HG03575 (cell line): ENCODE measurements around the gene NPBWR2.

Experiments used
- ATAC-seq: cut with Tn5 transposase; IDR thresholded peaks from one replicate; pipeline ENCODE4 v1.9.1; 2021; ENCODE audit not compliant: unreplicated experiment, insufficient number of reproducible peaks, low FRiP score; ENCODE audit errors: extremely low read depth

The NPBWR2 gene

DNA sequence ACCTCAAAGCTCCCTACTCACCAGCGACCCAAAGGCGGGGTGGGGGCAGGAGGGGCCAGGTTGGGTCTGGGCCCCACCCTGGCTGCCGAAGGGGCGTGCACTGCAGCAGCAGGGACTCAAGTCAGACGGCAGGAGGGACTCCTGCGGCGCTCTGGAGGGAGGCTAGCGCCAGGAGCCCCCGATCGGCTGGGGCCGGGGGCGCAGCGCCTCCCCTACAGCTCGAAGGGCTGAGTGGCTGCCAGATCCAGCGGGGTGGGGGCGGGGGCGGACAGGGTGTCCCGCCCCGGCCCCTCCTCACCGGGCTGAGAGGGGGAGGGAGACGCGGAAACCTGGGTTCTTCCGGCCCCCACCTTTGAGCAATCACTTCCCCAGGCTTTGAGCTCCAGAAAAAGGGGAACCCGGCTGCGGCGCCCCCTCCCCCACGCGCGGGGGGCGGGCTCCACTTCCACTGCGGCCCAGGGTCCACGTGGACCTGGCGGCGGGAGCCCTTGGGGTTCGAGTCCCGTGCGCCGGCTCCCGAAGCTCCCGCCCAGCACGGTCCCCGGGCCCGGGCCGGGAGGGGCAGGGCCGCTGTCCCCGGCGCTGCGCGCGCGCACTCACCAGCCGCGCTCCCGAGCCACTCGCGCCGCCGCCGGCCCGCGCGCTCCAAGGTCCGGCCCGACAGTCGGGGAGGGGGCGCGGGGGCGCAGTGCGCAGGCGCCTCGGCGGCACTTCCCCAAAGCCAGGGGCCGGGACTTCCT, 27.9 kb downstream of the NPBWR2 start, which contains the start of gene RGS19:
Gene RGS19 (minus strand): TSS at position 246 of the 740 bp plus-strand sequence. CDS start 2,632 bp downstream, outside the sequence.
- no peak for ATAC-seq

DNA sequence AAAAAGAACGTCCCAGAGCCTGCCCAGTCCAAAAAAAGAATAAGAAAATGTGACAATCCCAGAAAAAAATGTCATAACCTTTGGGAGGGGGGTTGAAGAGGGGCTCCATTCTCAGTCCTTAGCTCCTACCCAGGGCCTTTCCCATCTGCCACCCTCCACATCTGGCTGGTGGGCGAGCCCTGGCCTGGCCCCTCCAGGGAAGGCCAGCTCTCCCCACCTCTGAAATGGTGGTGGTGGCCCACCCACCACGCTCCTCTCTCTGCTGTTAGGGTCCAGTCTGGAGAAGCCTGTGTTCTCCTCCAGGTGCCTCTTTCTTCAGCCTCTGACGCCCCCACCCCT, 28.5 kb downstream of the NPBWR2 start:
- no peak for ATAC-seq

DNA sequence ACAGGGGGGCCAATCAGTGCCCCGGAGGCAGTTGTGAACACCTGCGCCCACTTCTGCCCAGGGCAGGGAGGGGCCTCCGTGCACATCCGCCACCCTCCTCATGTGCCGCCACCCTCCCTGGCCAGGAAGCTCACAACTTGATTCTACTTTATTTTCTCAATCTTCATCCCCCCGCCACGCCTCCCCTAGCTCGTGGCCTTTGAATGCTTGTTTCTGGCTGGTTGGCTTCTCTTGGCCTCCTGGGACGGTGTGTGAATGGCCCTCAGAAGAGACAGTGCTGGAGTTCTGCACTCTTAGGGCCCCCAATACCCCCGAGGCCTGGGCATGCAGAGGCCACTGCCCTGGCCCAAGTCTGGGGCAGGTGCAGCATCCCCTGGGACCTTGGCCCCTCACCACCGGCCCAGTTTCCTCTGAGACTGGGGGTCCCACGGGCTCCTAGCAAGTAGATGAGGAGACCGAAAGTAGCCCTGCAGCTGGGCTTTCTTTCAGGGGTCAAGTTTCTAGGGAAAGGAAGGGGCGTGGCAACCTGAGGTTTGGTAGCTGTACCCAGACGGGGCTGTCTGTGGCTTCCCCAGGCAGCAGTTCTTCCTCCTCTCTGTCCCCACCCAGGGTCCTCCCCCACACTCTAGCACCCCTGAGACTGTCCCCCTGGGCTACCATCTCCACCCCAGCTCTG, 29.4 kb downstream of the NPBWR2 start:
- ATAC-seq = no peak

DNA sequence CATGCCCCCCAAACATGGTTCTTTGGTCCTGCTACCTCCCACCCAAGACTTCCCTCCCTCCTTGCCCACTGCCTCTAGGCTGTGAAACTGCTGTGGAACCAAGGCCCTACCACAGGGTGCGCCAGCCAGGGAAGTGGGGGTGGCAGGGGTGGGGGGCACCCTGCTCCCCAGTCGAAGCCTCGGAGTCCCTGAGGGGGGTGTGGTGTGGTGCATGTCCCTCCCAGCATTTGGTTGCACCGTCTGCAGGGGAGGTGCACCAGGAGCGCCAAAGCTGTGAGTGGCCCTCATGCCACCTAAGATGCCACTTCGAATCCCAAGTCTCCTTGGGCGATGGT, 29.9 kb downstream of the NPBWR2 start:
- ATAC-seq = no peak

DNA sequence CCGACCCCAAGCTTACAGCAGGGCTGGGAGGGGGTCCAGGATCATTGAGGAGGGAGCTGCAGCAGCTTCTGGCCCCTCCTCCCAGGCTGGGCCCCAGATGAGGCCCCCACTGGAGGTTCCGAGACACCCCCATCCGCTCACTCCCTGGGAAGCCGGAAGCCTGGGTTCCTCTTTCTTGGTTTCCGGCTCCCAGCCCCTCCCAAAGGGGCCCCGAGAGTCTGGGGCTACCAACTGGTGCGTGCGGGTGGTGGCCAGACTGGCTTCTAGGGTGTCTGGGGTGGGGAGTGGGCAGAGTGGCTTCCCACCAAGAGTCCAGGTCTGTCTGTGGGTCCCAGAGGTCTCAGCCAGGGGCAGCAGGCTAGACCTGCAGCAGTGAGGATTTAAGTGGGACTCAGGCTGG, 30.3 kb downstream of the NPBWR2 start:
- no peak for ATAC-seq

DNA sequence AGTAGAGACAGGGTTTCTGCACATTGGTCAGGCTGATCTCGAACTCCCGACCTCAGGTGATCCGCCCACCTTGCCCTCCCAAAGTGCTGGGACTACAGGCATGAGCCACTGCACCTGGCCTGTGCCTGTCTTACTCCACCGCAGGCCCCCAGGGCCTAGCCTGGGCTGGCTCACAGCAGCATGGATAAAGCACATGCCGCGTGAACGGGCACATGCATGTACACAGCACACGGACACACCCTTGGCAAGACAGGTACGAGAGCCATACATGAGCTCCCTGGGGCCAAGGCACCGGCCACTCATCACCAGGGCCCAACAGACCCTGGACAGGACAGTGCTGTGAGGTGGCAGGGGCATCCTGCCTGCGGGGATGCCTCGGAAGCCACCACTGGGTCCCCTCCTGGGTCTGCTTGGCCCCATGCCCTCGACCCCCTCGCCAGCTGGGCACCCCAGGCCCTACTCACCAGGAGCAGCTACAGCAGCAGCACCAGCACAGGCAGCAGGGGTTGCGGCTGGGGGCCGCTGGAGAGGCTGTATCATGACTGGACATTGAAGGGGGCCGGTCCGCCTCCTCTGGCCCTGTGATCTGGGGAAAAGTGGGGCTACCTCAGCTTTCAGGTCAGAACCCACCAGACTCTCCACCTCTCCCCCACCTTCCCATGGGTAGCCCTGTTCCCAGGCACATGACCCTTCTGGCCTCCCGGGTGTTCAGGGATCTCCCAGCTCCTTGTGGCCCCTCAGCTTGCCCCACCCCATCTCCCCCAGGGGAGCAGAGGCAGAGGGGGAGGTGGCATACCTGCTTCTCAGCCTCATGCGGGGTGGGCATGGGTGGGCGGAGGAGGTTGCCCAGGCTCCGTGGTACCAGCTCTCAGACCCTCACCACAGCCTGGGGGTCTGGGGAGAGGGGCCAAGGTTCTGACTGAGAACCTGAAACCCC, 31.0 kb downstream of the NPBWR2 start:
- no peak for ATAC-seq

DNA sequence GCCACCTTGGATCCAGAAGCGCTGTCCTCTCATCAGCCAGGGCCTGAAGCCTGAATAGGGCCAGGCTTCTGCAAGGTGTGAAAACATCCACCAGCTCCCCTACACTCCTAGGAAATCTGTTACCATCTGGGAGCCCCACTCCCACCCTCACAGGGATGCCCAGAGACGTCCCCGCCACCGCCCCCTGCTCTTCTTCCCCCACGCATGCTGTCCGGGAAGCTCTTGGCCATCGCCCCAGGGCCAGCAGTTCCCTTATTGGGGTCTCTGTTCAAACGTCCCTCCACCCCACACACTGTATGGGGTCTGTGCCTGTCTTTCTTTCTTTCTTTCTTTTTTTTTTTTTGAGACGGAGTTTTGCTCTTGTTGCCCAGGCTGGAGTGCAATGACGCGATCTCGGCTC, 31.8 kb downstream of the NPBWR2 start:
- no peak for ATAC-seq

DNA sequence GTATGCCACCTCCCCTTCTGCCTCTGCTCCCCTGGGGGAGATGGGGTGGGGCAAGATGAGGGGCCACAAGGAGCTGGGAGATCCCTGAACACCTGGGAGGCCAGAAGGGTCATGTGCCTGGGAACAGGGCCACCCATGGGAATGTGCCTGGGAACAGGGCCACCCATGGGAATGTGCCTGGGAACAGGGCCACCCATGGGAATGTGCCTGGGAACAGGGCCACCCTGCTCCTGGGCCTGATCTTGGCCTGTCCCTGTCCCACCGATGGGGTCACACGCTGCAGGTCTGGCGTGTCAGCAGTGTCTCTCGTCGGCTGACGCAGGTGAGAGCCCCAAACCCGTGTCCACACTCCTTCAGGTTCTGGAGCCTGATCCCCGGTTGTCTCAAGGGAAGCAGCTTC, 32.4 kb downstream of the NPBWR2 start:
- no peak for ATAC-seq

DNA sequence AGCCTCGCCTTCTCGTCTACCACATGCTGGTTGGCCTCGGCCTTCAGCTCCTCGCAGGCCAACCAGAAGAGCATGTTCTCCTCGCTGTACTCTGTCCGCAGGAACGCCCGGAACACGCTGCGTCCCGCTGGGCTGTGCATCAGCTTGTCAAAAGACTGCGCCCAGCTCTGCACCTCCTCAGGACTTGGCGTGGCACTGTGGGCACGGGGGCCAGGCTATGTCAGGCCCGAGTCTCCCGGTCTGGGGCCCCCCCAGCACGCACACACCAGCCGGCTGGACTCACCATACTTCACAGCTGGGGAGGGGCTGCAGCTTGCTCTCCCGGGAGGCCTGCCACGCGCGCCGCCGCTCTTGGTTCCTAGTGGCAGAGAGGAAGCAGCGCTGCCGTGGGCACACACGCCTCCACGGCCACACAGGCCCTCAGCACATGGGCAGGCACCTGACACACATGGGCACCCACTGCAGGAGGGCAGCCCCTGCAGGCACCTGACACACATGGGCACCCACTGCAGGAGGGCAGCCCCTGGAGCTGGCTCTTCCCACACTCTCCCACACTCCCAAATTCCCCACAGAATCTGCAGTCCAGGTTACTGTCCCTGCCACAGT, 33.1 kb downstream of the NPBWR2 start:
- ATAC-seq = no peak

DNA sequence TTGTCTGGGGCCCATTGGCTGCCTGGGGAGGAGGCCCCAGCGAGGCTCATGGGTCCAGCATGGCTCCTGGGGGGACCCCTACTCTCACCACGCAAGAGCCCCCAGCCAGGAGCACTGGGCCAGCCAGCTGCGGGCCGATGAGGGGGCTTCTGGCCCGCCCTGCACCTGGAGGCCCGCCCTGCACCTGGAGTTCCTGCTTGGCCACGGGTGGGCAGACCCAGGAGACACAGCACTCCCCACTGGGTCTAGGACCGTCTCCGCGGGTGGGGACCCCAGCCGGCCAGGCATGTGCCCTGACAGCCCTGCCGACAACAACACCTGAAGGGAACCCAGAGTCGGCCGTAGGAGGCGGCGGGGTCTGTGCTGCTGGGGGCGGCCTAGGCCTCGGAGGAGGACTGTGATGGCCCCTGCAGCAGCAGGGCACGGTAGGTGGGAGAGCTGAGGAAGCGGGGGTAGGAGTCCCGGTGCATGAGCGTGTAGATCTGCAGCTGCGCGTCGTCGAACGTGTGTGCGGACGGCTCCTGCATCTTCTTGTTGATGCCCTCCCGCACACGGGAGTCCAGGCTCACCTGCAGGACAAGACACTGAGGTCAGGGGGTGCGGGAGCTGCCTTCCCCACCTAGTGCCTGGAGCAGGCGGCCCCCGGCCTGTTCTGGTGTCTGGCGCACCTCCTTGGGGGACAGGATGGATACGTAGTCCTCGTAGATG, 33.7 kb downstream of the NPBWR2 start:
- no peak for ATAC-seq

DNA sequence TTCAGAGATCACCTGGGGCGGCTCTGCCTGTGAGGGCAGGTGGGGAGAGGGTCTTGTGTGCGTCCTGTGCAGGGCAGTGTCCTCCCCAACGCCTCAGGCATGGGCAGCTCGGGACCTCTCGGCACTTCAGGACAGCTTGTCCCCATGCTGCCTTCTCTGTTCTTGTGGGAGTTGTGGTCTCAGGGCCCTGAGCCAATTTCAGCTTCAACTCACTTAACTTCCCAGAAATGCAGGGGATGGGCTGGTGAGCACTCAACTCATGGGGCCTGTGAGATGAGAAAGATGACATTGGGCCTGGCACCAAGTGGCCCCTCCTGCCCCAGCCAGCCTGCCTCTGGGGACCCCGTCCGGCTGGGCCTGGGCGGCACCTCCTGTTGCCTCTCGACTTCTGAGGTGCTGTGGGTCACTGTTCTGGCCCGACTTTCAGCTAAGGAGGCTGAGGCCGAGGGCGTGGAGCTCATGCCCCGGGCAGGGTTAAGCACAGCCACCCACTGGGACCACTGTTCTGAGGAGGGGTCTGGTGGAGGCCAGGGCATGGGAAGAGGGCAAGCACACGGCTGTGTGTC, 34.8 kb downstream of the NPBWR2 start:
- no peak for ATAC-seq

DNA sequence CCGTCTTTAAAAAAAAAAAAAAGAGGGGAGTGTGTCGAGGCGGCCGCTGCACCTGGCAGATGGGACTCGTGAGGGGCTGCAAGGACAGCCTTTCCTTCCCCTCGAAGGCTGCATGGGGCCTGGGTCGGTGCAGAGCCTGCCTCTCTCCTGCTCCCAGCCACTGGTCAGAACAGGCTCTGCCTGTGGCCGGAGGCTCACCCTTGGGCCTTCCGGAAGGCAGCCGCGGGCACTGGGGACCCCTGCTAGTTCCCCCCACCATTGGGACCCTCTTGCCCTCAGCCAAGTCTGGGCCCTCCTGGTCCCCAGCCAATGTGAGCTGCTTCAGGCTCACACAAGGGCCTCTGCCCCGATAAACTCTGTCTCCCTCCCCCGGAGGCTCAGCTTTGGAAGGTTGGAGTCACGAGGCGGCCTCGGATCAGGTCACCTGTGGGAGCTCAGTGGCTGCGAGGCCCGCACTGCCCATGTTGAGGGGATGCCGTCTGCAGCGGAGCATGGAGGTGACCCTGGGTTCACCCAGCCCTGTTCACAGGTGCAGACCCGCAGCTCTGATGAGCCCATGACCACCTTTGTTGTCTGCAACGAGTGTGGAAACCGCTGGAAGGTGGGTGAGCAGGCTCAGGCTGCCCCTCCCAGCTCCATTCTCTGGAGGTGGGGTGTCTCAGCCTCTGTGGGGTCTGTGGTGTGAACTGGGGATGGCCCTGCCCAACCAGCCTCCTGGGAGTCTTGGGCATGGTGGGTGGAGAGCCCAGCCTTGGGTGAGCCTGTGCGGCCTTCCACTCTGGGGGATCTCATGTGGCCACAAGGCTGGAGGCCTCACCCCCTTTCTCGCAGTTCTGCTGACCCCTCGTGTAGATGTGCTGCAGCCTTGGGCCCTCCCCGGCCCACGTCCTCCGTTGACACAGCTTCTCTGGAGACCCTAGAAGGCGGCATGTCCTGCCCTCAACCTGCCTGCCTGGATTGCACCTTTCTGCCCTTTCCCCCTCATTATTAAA, 35.7 kb downstream of the NPBWR2 start:
- ATAC-seq = no peak

DNA sequence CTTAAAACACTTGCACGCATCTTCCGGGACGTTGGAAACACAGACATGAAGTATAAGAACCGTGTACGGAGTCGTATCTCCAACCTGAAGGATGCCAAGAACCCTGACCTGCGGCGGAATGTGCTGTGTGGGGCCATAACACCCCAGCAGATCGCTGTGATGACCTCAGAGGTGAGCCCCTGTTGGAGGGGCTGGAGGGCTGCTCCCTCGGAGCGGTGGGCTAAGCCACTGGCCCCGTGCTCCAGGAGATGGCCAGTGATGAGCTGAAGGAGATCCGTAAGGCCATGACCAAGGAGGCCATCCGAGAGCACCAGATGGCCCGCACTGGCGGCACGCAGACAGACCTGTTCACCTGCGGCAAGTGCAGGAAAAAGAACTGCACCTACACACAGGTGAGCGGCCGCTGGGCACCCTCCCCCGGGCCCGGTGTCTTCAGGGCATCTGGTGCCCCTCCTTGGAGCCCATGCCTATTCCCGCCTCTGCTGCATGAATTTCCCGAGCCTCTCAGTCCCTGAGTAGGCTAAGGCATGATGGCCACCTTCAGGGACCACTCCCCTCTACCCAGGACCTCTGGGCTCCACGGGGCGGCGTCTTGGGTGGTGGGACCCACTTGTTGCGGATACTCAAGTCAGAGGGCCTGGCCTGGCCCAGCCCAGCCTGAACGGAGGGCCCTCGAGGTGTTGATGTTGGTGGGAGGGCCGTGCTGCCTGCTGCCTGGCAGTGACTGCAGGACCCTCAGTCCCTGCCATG, 36.9 kb downstream of the NPBWR2 start:
- ATAC-seq = no peak

DNA sequence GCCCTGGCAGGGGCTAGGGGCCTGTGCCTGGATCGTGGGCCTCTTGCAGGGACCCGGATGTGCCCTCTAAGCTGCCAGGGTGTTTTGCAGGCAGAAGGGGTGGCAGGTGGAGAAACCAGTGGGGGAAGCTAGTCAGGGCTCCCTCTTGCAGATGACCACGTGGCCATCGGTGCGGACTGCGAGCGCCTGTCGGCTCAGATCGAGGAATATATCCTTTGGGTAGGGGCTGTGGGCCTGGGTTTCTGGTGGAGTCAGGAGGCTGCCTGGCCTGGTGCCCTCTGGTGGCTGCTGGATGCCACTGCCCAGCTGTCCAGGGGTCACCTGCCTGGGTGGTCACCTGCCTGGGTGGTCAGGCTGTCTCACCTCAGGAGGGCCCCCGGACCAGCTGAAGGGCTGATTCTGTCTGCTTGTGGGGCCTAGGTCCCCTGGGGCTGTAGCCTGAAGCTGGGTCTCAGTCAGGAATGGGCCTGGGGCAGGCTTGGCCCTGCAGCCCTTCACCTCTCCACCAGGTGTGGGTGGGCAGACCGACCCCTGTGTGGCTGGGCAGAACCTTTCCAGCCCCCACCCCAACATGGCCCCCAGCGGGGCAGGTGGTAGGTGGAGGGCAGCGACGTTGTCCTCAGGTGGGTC, 37.6 kb downstream of the NPBWR2 start:
- no peak for ATAC-seq

DNA sequence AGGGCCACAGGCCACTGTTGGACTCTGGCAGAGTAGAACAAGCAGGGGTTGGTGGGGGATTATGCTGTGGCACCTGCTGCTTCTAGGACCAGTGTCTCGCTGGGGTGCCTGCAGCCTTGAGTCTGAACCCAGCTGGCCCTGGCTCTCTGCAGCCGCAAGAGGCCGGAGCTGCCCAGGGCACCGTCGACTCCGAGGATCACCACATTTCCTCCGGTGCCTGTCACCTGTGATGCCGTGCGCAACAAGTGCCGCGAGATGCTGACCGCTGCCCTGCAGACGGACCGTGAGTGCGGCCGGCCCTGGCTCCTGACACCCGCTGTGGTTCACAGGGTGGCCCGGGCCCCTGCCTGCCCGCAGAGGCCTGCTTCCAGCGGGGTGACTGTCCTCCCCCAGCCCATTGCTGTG, 38.2 kb downstream of the NPBWR2 start:
- no peak for ATAC-seq

DNA sequence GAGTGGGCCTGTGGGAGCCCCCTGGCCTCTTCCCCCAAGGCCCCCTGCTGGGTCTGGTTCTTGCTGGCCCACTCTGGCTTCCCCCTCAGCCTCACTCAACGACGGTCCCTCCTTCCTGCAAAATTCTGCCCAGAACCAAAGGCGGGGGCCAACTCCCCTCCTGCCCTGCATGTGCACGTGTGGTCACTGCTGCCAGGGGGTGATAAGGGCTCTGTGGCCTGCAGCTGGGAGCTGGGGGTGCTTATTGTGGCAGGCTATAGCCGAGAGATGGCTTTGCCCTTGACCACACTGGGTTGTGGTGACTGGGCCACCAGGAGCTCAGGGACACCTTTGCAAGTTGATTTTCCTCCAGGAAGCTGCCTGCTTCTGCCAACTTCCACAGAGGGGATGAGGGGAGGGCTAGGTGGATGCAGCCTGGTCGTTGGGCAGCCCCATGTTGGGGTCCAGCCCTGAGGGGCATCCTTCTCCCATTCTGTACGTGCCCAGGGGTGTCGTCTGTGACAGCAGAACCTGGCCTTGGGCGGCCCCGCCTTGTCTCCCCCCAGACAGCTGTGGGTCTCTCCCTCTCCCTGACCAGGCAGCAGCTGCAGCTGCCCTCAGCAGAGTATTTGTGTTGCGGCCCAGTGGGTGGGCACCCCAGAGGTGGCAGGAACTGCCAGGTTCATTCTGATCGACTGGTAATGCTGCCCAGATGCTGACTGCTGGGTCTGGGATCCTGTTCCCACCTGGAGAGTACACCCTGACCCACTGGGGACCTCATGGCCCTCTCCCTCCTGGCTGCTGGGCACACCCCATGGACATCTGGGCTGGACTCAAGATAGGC, 38.8 kb downstream of the NPBWR2 start:
- no peak for ATAC-seq
